ENCODE data around the gene SLC26A9. TPM values are rescaled to one million over a fixed set of nuclear protein-coding genes. Genes with fewer than 3 reads are reported as not detected.

SLC26A9 gene
- total and polyA plus RNA-seq, 8 donors: 4.1 to 42.5 (median 6.8) TPM

- no peak for TF ChIP-seq CTCF (IDR thresholded peaks at IDR 0.05)
- Histone ChIP-seq H3K4me1 (peaks cover 18 to 30% of the 10 kb centered on the region in 2 donors), H3K4me3 (no peak overlapping the region), H3K9me3 (no peaks in the 10 kb centered on the region), H3K36me3 (no peaks in the 10 kb centered on the region), H3K27me3 (no peaks in the 10 kb centered on the region), H3K27ac (no peak overlapping the region)
- intact Hi-C loops (cut with DNase I): no loop called here
- ATAC-seq (no peak), DNase-seq (no peak)
These were observed 22.0 kb upstream of the SLC26A9 start for GRCh38 chr1:205965036-205965884.

- H3K4me3 ChIP-seq: no peak overlapping the region
- no peak overlapping the region for H3K27ac ChIP-seq
- peaks cover 18 to 30% of the 10 kb centered on the region in 2 donors for H3K4me1 ChIP-seq
- DNase-seq: no peak
- H3K36me3 ChIP-seq: no peaks in the 10 kb centered on the region
- no peak for TF ChIP-seq CTCF (IDR thresholded peaks at IDR 0.05)
- intact Hi-C loops (cut with DNase I): no loop called here
- ATAC-seq: no peak
- no peaks in the 10 kb centered on the region for H3K27me3 ChIP-seq
- H3K9me3 ChIP-seq: no peaks in the 10 kb centered on the region
These were observed 20.3 kb upstream of the SLC26A9 start for GRCh38 chr1:205963352-205964155.

- H3K9me3 ChIP-seq: no peaks in the 10 kb centered on the region
- no peaks in the 10 kb centered on the region for H3K36me3 ChIP-seq
- ATAC-seq: no peak
- H3K27me3 ChIP-seq: no peaks in the 10 kb centered on the region
- H3K4me3 ChIP-seq: no peak overlapping the region
- no peak for TF ChIP-seq CTCF (IDR thresholded peaks at IDR 0.05)
- peaks cover 18 to 30% of the 10 kb centered on the region in 2 donors for H3K4me1 ChIP-seq
- no peak for DNase-seq
- peak overlapping the region; percentile 37 to 45 for H3K27ac ChIP-seq
- intact Hi-C loops (cut with DNase I): no loop called here
These were observed 19.6 kb upstream of the SLC26A9 start for GRCh38 chr1:205962821-205963221.

GRCh38 chr1:205961991-205962820 is 18.9 kb upstream of the SLC26A9 start:
- Histone ChIP-seq H3K9me3 (no peaks in the 10 kb centered on the region), H3K27ac (peak overlapping the region; percentile 37 to 45), H3K4me3 (no peak overlapping the region), H3K36me3 (no peaks in the 10 kb centered on the region), H3K4me1 (peaks cover 18 to 30% of the 10 kb centered on the region in 2 donors), H3K27me3 (no peaks in the 10 kb centered on the region)
- intact Hi-C loops (cut with DNase I): no loop called here
- no peak for TF ChIP-seq CTCF (IDR thresholded peaks at IDR 0.05)
- ATAC-seq (peak; percentile 86), DNase-seq (peak in 2 of 4 donors; percentile 83 to 88)

Data from left lung (tissue), 10 donors.